ENCODE data around the gene USP31.
A peak's percentile ranks its signal among the peaks of the same experiment; 100 is the strongest.

The USP31 gene

DNA sequence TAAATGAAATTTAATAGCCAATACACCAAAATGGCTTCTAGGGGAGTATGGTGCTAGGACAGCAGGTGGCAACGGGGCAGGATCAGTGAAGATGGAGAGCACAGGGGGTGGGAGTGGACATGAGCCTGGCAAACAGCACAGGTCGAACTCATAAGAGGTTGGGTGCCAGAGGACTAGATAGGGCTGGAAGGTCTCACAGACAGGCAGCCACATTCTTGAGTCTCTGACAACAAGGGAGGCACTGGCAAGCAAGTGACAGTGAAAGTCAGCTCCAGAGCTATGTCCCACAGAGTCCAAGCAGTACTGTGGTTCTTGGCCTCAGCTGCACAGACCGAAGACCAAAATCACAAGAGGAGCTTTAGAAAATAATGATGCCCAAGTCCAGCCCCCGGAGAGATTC is 61.2 kb downstream of the USP31 start:
- no peak for DNase-seq

DNA sequence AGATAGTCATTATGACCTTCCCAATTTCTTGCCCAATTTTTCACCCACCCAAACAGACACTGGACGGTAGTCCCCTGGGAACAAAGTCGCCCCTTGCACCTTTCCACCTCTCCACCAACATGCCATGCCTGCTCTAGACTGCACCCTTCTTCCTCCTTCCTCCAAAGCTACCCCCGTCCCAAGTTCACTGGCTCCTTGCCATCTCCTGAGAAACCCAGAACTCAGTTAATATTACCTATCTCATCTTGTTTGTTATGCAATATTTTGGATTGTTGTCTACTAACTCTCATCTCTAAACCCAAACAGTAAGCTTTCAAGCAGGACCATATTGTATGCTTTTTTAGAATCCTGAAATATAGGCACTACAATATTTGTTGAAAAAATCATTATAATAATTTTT is 63.3 kb downstream of the USP31 start:
- no peak for DNase-seq

- DNase-seq: no peak
These were observed 67.0 kb downstream of the USP31 start for GRCh38 chr16:23082161-23082788.

GRCh38 chr16:23081675-23082119 is 67.6 kb downstream of the USP31 start:
- DNase-seq: no peak

- no peak for DNase-seq
These were observed 68.5 kb downstream of the USP31 start for GRCh38 chr16:23080747-23081146.

DNA sequence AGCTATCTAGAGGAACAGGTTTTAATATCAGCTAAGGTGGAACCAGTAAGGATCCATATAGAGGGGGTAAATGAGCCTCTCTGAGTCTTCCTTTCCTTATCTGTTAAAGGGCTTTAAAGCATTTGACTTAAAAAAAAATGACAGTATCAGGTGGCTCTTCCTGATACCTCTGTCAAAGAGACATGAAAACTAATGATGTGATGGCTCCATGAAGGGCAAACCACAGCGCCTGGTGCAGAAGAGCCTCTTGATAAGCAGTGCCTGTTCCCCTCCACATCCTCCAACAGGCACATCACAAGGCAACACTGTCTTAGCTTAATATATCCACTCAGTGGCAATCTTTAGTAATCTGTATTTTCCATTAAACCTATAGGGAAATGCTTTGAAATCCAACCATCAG is 68.9 kb downstream of the USP31 start:
- DNase-seq: no peak

DNA sequence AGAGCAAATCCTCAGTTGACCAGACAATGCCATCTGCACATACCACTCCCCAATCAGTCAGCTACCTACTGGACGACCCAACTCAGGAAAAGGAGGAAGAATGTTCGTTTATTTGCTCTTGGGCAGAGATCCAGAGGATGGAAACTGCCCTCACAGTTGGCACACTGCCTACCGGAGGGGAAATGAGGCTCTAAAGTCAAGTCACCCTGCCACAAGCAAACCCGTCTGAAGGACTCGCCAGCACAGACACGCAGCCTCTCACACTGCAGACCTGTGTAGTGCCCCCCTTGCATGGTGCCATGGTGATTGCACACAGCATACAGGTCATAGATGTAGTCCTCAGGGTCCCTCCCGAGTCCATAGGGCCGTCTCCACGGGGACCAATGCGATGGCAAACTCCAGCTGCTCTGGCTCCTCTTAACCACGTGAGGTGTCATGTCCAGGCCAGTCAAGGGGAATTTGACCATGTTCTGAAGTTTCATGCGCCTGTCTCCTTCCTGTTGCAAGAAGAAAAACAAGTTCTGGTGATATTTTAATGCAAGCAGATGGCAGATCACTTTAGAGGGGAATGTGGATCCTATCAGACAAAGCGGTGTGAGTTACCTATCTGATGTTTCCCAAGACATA is 69.5 kb downstream of the USP31 start:
- no peak for DNase-seq

- DNase-seq: no peak
These were observed 74.8 kb downstream of the USP31 start for GRCh38 chr16:23074423-23074822.

DNA sequence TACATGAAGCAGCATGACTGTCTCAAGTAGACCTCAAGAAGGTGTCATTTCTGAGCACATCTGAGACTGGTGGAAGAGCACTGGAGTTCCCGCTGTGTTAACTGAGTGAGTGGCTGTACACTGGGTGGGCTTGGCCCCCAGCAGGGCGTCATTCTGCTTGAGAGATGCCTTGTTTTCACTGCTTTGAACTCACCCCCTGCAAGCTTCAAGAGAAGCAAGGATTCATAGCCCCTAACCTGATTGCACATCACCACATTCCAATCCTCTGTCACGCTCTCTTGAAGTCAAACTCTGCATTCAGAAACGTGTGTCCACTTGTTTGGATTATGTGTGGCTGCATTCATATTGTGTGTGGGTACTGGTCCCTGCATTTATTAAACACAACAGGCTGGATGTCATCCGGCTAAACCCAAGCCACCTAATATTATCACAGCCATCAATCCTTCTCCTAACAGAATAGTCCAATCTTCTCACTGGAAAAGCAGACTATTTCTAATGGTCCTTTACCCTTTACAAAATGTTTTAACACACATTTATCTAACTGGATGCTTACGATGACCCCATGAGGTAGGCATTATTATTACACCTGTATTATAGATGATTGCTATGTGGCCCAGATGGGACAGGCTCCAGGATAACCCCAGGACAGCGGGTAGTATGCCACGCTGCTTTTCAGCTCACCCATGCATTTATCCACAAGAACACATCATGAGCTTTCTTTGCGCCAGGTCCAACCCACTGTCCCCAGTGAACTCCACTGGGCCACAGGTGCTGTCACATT is 76.3 kb downstream of the USP31 start:
- no peak for DNase-seq

DNA sequence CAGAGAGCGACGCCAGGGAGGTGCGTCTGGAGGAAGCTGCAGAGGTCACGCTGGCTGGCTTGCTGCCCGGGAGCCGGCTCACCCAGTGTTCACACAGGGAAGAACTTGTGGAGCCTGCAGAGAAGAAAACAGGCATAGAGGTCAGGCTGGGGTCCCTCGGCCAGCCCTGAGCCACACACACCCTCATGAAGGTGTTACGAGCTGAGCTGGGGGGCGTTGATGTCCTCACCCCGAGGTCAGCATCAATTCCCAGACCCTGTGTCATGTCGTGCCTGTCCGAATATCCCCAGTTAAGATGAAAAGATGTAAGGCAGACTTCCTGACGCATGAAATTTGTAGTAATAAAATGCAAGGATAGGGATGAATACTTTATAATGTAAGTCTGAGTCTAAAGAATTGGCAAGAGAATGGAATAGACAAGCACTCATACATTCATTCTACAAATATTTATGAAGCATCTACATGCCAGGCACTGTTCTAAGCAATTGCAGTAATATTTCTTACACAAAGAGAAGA is 77.1 kb downstream of the USP31 start:
- no peak for DNase-seq

DNA sequence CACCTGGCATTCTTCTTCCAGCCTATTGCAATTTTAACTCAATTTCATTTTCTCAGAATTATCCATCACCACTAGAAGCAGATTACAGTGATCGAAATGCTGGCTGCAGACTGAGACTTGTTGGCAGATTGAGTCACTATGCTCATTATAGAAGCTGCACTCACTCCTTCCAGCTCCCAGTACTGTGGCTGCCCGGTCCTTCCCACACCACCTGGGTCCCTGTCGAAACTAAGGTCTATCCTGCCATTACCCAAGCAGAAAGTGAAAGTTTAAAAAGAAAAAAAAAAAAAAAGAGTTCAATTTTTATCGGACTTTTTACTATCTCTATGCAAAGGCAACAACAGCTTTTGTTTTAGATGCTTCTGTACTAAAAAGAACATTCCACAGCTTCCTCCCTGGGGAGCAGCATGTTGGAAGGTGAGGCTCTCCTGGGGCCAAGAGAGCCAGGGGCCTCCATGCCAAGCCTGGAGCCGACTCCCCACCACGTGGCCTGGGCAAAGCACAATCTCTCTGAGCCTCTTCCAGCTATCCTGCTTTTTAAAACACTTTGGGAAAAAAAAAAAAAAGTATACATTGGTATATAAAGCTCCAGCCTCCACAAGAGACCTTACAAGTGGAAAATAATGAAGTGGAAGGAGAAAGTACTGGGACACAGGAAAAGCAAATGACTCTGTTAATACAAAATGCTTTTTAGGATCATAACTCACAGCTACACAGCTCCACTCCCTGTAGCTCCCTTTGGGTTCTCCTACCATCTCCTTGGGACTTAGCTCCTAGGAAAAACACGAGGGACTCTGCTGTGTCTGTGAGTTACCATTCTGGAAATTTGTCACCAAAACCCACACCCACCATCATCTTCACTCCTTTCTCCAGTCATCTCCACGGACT is 77.8 kb downstream of the USP31 start:
- DNase-seq: no peak

DNA sequence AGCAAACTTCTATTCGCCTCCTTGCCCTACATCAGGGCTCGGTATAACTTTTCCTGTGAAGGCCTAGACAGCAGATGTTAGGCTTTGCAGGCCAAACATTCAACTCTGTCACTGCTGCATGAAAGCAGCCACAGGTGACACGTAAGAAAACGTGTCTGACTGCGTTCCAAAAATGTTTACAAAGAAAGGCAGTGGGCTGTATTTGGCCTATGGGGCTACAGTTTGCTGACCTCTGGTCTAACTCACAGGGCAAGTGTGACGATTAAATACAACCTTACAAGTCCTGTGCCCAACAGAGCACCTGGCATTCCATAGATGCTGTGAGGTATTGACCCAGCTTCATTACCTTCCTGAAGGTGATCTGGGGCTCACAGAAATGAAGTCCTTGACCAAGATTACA is 79.4 kb downstream of the USP31 start:
- no peak for DNase-seq

DNA sequence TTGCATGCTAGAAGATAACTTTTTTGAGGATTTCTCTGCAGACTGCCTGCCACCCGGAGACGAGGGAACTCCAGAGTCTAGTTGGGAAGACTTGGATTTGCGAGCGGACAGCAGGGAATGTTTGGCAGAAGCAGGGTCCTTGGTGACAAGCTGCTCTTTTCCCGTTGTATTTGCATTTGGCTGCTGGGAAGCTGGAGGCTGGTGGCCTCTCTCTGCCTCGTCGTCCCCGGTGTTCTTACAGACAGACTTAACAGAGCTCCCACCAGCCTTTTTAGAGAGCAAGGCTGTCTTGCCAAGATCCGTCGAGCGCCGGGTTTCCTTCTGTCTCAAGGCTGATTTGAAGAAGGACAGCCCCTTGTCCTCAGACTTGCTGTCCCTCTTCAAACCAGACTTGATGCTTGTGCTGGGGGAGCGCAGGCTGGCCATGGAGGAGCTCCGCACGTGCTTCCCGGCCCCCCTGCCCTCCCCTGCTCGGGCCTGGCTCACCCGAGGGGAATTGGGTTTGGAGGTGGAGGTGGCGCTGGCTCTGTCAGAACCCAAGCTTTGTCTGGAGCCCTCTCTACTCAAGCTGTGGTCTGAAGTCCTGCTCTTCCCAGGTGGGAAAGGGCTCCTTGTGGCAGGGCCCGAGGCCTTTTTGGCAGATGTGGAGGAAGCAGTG is 81.0 kb downstream of the USP31 start:
- DNase-seq: no peak

GRCh38 chr16:23066676-23067075 is 82.6 kb downstream of the USP31 start:
- no peak for DNase-seq

GRCh38 chr16:23064639-23065038 is 84.6 kb downstream of the USP31 start:
- no peak for DNase-seq

DNA sequence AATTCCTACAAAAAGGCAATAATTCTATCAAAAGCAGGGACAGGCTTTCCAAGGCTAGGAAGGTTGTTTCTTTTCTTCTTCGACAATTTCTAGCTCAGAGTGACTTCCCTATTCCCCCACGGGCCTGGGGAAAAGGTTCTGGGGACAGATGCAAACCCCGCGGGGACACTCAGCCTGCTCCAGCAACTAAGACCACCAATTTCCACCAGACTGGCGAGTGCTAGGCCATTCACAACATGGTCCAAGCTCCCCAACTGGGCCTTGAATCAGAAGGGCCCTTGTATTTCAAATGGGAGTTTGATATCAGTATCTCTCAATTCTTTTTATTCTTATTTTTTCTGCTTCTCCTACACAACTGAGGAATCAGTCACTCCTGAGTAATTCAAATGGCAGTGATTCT is 86.7 kb downstream of the USP31 start:
- DNase-seq: no peak

- DNase-seq: no peak
These were observed 87.6 kb downstream of the USP31 start for GRCh38 chr16:23061669-23062068.

DNA sequence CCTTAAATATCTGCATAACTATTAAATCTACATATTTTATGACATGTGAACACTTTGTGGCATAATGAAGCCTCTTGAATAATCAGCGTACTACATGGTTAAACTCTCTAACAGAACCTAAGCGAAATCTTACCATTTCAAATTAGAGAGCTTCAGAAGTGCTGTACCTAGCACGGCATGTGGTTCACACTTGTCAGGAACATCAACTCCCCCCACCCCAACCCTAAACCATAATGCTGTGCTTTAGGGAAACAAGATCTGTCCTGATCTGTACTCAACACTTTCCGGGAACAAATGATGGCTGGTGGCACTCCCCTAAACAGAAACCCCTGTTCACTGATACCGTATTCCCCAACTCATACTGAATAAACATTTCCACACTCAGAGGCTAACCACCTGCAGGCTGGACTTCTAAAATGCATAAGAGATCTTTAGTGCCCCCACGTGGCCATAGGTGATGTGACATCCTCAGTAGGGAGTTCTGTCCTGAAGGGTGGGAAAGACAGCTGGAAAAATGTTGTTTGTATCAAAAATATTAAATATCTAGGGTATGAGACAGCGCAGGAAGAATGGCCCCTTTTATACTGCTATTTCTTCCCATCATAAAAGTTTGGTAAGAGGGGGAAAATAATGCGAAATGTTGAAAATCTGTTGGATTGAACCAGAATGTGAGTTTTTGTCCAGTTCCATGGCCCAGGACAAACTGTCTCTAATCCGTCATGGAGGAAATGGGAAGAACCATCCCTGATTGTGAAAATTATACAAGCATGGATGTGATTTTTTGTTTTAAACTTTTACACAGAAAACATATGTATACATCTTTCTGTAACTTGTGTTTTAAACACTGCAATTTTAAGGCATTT is 88.6 kb downstream of the USP31 start:
- peak; percentile 56 for DNase-seq

DNA sequence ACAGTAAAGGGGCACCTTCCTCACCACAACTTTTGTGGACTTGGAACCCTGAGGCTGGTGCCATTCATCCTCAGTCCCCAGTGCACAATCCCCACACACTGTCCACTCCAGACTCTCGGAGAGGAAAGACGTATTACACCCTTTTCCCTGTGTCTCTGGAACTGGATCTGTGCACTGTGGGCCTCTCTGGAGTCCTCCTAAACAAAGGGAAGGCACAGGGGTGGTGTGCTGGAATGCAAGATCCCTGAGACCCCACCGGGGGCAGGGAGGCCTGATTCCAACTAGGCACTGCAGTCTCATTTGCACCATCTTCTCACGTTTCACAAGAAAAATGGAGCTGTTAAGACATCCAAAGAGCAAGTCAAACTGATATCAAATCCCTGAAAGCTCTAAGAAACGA is 89.8 kb downstream of the USP31 start:
- no peak for DNase-seq

DNA sequence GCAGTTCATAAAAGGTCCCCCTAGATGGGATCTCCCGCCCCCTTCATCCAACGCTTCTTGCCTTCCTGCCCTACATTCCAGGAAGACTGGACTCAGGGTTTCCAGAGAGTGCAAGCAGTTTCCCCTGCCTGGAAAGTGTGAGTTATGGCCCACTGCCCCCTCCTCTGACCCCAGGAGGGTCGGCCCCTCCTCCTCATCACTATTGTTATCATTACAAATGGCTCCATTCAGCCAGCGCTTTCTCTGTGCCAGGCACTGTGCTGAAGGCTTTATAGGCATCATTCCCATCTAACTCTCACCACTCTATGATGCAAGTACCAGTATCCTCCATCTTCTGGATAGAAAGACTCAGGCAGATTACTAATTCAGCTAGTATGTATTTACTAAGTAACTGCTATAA is 90.7 kb downstream of the USP31 start:
- no peak for DNase-seq

DNA sequence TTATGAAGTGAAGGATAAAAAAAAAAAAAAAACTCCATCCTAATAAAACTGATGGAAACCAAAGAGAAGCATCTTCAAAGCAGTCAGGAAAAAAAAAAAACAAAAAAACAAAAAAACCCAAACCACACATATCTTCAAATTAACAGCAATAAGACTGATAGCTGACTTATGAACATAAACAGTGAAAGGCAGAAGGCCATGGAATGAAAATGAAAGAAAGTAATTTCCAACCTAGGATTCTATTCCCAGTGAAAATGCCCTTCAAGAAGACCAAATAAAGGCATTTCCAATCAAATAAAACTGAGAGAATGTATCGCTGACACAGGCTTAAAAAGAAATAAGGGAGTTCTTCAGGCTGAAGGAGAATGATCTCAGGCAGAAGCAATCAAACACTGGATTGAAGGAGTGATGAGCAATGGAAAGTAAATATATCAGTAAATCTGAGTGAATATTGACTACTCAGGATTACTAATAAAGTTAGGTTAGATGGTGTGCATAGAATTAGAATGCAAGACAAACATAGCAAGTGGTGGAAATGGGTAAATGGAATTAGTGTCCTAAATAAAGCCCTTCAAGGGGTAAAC is 92.1 kb downstream of the USP31 start:
- DNase-seq: no peak
